BJ (cell line): ENCODE measurements around the gene KRTAP4-5. TPM values are rescaled to one million over a fixed set of nuclear protein-coding genes. Genes with fewer than 3 reads are reported as not detected.
"Not testable (repeated sequence)": the region's sequence is repeated elsewhere in the genome, so short reads cannot be mapped to it uniquely, and the experiment has no call there.

Source experiments
- CTCF ChIA-PET: fragments of 350-600 bp; formaldehyde crosslinking; extraction: SDS; loops from one replicate; lab custom pipeline; 2021; ENCODE audit warnings: antibody characterized with exemption, inconsistent platforms; lab: Yijun Ruan, JAX
- POLR2A ChIA-PET: fragments of 300-600 bp; sonication (Branson Sonifier 250); formaldehyde crosslinking; extraction: SDS; loops from one replicate; lab custom pipeline; 2021; ENCODE audit warnings: antibody characterized with exemption; lab: Charles Lee
- DNase-seq: peaks from one replicate; pipeline ENCODE4 v3.0.0-alpha.2; 2011; ENCODE audit warnings: low read depth
- H3K27me3 ChIP-seq: 2 replicates; pipeline ENCODE4 v1.6.0; 2011; ENCODE audit warnings: low read length; ENCODE audit not compliant: control insufficient read depth, insufficient read depth
- H3K36me3 ChIP-seq: 2 replicates; pipeline ENCODE4 v1.5.1; 2011; ENCODE audit warnings: low read length; ENCODE audit not compliant: control insufficient read depth, insufficient read depth
- H3K4me3 ChIP-seq: 2 replicates; pipeline ENCODE4 v1.5.1; 2011; ENCODE audit warnings: low read depth, mild to moderate bottlenecking, control low read depth, low read length
- polyA plus RNA-seq: library from polyadenylated mRNA; depleted of rRNA; stranded (reverse); fragments of >200 nt; gene quantifications from 2 replicates; pipeline ENCODE4 v1.2.3, GENCODE V29; 2011
- TF ChIP-seq, protein P1 (sequence below): IDR thresholded peaks from 2 replicates; pipeline ENCODE4 v1.5.1; 2011; ENCODE audit warnings: low read depth, mild to moderate bottlenecking, control low read depth, inconsistent platforms, low read length, moderate library complexity; ENCODE audit not compliant: insufficient read depth

Gene KRTAP4-5
- polyA plus RNA-seq, 1 experiment = not detected

GRCh38 chr17:41116297-41116696 lies 33.3 kb downstream of the KRTAP4-5 start:
- ChIA-PET POLR2A (no interaction called here), CTCF (interaction anchor here (1.0 kb wide), 1 partner anchor 10 kb away, joined by 3 read pairs; no protein-coding TSS in a partner anchor)
- Histone ChIP-seq H3K4me3 (no peak overlapping the region), H3K27me3 (no peaks in the 10 kb centered on the region), H3K36me3 (peaks cover 4% of the 10 kb centered on the region)
- DNase-seq = no peak
- TF ChIP-seq, protein P1, sequence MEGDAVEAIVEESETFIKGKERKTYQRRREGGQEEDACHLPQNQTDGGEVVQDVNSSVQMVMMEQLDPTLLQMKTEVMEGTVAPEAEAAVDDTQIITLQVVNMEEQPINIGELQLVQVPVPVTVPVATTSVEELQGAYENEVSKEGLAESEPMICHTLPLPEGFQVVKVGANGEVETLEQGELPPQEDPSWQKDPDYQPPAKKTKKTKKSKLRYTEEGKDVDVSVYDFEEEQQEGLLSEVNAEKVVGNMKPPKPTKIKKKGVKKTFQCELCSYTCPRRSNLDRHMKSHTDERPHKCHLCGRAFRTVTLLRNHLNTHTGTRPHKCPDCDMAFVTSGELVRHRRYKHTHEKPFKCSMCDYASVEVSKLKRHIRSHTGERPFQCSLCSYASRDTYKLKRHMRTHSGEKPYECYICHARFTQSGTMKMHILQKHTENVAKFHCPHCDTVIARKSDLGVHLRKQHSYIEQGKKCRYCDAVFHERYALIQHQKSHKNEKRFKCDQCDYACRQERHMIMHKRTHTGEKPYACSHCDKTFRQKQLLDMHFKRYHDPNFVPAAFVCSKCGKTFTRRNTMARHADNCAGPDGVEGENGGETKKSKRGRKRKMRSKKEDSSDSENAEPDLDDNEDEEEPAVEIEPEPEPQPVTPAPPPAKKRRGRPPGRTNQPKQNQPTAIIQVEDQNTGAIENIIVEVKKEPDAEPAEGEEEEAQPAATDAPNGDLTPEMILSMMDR = no peak

GRCh38 chr17:41111151-41111885 lies 38.3 kb downstream of the KRTAP4-5 start:
- POLR2A ChIA-PET = no interaction called here

DNA sequence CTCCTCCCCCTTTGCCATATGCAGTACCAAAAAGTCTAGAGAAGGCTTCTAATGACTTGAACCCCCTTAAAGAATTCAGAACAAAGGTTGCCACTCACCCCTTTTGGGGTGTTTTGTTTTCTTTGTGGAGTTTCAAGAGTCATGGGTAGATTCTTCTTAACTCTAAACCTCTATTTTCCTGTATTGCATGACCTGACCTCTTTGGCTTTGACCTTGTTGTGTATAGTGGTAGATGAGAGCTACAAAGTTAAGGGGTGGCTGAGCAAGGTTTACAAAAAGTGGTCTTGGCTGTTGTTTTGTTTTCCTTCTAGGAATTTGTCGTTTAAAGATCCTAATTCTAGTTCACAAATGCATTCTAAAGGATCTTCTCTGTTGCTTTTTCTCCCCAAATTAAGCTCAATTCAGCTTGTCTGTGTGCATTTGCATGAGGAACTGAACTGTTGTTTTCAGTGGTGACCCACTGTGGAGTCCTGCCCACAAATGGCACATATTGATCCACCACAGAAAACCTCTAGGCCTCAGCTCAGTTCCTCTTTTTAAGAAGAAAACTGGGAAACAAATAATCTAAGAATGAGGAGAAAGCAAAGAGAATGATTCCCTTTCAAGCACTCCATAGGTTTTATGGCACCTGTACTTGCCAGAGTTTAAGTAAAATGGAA lies 40.8 kb downstream of the KRTAP4-5 start:
- DNase-seq, H3K27me3 ChIP-seq, CTCF ChIA-PET, H3K36me3 ChIP-seq: not testable (repeated sequence)
- H3K4me3 ChIP-seq = peak overlapping the region; percentile 36
- POLR2A ChIA-PET = interaction anchor here (0.6 kb wide), 1 partner anchor 439 kb away, joined by 4 read pairs; no protein-coding TSS in a partner anchor

More at GRCh38 chr17:41111151-41111885, 38.3 kb downstream of the KRTAP4-5 start:
- Histone ChIP-seq H3K36me3 (peaks cover 4% of the 10 kb centered on the region), H3K27me3 (no peaks in the 10 kb centered on the region), H3K4me3 (peak overlapping the region; percentile 5; the same call in 1 of the 2 replicates)
- CTCF ChIA-PET = interaction anchor here (1.1 kb wide), 1 partner anchor 35 kb away, joined by 3 read pairs; no protein-coding TSS in a partner anchor
- TF ChIP-seq, protein P1 = no peak
- DNase-seq = no peak

- POLR2A ChIA-PET = interaction anchor here (0.6 kb wide), 1 partner anchor 440 kb away, joined by 4 read pairs; no protein-coding TSS in a partner anchor
- Histone ChIP-seq H3K36me3 (no peaks in the 10 kb centered on the region), H3K4me3 (peak overlapping the region; percentile 36), H3K27me3 (no peaks in the 10 kb centered on the region)
- CTCF ChIA-PET = no interaction called here
- no peak for DNase-seq
- TF ChIP-seq, protein P1 = no peak
Measured at GRCh38 chr17:41107941-41108450, 41.6 kb downstream of the KRTAP4-5 start.

DNA sequence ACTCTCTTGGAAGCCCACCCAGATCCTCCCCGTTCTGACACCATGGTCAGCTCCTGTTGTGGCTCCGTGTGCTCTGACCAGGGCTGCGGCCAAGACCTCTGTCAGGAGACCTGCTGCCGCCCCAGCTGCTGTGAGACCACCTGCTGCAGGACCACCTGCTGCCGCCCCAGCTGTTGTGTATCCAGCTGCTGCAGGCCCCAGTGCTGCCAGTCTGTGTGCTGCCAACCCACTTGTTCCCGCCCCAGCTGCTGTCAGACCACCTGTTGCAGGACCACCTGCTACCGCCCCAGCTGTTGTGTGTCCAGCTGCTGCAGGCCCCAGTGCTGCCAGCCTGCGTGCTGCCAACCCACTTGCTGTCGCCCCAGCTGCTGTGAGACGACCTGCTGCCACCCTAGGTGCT lies 44.3 kb downstream of the KRTAP4-5 start, which contains the start of gene KRTAP4-9:
KRTAP4-9 (plus strand) TSS at position 43 of the 400 bp plus-strand sequence; CDS start at position 43, 0 bp downstream.
- DNase-seq, H3K36me3 ChIP-seq, H3K27me3 ChIP-seq, H3K4me3 ChIP-seq, CTCF ChIA-PET, POLR2A ChIA-PET: not testable (repeated sequence)

GRCh38 chr17:41104386-41105038 lies 45.1 kb downstream of the KRTAP4-5 start:
- H3K27me3 ChIP-seq, POLR2A ChIA-PET, H3K4me3 ChIP-seq, CTCF ChIA-PET, DNase-seq, H3K36me3 ChIP-seq: not testable (repeated sequence)
